Pulmonary artery endothelial cell (primary cell): Measurements from ENCODE around the gene CXCR4. TPM values are rescaled to one million over a fixed set of nuclear protein-coding genes. Genes with fewer than 3 reads are reported as not detected.
"Not testable (repeated sequence)": the region's sequence is repeated elsewhere in the genome, so short reads cannot be mapped to it uniquely, and the experiment has no call there.

ENCODE experiments used
- DNase-seq: peaks from one replicate; pipeline ENCODE4 v3.0.0-alpha.2; 2011; ENCODE audit warnings: low read depth, low spot score
- total RNA-seq: library from RNA; depleted of rRNA; stranded (reverse); fragments of >200 nt; gene quantifications from 2 replicates; pipeline ENCODE4 v1.2.3, GENCODE V29; 2014

Gene CXCR4
- total RNA-seq, 1 donor from 2014 or later = 126 TPM

DNA sequence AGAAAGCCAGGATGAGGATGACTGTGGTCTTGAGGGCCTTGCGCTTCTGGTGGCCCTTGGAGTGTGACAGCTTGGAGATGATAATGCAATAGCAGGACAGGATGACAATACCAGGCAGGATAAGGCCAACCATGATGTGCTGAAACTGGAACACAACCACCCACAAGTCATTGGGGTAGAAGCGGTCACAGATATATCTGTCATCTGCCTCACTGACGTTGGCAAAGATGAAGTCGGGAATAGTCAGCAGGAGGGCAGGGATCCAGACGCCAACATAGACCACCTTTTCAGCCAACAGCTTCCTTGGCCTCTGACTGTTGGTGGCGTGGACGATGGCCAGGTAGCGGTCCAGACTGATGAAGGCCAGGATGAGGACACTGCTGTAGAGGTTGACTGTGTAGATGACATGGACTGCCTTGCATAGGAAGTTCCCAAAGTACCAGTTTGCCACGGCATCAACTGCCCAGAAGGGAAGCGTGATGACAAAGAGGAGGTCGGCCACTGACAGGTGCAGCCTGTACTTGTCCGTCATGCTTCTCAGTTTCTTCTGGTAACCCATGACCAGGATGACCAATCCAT is 2.7 kb downstream of the CXCR4 start:
- DNase-seq = no peak

DNA sequence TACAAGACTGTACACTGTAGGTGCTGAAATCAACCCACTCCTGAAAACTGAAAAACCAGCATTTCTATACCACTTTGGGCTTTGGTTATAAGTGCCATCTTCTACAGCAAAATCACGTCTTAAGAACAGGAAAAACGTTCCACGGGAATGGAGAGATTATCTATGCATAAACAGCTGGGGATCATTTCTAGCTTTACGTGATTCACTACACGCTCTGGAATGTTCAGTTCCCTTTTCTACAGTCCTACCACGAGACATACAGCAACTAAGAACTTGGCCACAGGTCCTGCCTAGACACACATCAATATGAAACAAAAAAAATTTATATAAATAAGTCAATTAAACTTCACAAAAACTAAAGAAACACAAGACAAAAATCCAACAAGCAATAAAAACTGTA is 3.6 kb downstream of the CXCR4 start:
- DNase-seq = no peak

DNA sequence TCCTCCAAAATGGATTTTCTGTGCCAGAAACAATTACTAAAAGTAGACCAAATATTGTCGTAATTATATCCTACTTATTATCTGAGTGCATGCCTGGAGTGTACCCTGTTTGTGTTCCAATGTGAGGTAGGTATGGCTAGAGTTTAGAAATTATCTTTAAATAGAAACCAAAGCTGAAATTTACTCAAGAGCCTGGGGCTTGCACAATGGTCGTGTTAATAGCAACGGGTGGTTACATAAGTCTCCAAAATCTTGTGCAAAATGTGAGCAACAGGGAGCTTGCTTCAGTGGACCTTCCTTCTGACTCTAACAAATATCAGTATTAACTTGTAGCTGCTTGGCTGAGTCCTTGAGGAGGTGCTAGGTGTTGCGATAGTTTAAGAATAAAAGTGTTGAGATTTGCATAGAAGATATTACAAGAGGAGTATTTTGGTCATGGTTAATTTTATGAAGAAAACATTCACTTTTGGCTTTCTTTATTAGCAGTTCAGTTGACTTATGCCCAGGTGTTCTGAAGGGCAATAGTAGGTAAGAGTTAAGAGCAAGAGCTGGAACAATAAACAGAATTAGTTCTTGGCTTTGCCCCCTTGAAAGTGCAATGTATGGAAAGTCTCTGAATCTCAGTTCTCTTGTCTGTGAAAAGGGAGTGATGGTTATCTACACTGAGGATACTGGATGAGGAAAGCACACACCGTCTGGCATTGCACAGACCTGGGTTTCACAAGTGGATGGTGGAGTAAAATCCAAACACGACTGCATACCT is 4.6 kb downstream of the CXCR4 start:
- no peak for DNase-seq

DNA sequence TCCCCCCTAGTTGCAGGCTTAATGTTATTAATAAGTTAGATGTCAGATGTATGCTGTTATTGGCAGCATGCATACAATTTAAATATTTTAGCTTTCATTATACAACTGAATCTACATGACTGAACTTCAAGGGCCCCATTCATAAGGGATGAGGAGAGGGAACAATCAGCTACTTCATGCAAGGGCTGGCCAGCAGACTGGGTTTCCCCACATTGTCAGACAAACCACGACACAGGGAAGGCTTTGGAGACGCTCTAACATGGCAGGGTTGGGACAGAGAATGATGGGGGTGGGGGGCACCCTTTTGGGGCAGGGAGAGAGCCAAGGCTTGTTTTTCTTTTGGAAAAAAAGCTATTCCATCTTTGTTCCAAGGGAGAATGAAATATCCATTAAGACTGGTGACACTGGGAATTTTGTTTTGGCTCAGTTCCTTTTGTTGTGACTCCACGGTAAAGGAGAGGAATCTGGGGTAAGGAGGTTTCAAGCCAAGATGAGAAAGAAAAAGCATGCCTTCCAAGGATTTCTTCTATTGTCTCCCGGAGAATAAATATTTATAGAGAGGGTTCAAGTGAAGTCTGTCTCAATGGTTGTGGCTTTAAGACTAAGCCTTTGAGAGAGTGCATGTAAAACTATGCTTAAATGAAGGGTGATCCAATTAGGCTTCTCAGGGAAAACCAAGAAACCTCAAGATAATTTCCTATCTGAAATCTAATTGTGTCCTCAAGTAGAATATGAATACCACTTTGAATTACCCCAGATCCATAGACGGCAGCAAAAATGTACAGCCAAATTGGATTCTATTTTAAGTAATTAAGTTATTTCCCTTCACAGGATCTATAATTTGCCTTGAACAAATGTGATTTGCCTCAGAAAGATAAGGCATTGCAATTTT is 5.4 kb downstream of the CXCR4 start:
- no peak for DNase-seq

DNA sequence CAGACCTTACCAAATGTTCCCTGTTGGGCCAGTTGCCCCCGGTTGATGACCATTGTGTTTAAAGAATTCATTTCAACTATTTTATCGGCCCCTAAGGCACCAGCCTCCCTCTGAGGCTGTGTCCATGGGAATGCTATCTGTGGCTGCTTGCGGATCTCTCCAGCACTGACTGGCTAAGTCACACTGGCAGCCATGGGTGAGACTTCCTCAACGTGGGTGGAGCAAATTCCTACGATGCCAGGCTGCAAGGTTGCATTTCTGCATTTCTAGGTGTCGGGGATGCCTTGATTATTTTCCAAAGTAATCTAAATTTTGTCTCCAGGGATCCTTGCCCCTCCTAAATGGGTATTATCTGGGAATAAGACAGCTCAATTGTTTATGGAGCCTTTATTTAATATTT is 6.2 kb downstream of the CXCR4 start:
- no peak for DNase-seq

DNA sequence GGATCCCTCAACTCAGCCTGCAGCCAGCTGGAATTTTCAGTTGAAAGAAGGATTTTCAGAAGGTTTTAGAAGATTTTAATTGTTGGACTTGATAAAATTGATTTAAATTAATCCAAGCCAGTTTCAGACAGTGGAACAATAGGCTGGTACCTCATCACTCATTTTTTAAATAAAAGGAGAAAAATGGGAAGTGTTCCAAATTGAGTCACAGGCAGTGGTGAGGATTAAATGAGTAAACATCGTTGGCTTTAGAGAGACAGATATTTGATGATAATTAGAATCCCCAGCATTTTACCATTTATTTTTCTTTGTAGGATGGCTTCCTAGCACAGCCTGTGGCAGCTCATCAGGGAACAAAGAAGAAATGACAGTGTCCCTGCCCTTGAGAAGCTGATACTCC is 7.4 kb downstream of the CXCR4 start:
- DNase-seq = no peak

DNA sequence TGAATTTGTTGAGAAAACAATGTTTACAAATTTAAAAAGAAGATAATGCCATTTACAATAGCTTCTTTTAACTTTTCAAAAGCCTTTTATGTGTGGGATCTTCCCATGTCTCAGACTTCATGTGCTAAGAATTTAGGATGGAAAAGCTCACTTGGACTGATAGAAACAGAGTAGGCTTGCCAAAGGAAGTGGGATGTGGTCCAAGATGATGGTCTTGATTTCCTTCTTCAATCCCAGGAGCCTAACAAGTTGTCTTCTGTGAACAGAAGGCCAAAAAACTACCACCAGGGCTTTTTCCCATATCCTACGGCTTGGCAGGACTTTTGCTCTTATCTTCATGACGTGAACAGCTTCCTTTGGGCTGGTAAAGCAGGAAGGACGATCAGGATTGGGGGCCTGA is 9.5 kb downstream of the CXCR4 start:
- no peak for DNase-seq

DNA sequence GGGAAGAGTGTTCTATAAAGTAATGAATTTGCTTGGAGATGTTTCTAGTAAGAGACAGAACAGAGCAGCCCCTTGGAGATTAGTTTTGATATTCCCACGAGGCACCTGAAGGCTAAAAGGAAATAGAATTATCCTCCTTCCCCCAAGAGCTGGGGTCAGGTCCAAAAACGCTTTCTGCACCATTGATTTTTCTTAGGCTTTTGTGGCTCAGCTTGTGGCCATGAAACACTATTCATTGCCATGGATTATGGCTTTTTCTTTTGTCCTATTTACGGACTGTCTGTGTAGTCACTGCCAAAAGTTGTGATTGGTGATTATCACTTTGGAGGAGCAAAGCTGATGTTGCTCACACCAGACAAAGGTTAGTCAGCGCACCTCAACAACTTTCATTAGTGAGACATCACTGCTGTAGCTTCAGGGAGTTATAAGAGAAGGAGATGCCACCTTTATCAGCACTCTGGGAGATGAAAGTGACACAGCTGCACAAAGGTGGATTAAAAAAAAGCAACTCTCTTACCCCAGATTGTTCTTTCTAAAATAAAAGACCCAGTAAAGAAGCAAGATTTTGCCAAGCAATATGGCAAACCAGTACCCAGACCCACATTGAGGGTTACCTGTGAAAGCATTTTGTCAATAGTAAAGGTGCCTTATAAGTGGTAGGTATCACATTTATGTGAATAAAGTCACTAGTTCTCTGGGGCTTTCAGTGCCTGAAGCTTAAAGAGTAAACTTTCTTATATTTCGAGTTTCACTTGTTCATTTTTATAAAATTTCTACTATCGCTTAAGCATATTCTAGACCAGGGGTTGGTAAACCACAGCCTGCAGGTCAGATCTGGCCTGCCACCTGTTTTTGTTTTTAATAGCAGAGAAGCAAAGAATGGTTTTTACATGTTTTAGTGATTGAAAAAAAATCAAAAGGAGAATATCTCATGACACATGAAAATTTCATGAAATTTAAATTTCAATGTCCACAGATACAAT is 10.6 kb downstream of the CXCR4 start:
- no peak for DNase-seq

DNA sequence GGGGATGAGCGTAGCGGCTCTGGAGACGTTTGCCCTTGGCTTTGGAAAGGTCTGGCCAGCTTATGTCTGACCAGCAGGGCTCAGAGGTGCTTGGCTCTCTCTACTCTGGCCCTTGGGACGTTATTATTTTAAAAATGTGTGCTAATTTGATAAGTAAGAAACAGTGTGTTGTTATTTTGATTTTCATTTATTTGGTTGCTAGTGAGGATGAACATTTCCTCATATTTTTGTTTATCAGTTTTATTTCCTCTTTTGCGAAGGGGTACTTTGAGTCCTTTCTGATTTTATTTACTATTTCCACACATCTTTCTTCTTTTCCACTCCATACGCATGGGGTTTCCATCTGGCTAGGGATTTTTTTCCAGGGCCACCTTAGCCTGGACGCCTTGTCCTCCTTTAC is 11.4 kb downstream of the CXCR4 start:
- DNase-seq = no peak

DNA sequence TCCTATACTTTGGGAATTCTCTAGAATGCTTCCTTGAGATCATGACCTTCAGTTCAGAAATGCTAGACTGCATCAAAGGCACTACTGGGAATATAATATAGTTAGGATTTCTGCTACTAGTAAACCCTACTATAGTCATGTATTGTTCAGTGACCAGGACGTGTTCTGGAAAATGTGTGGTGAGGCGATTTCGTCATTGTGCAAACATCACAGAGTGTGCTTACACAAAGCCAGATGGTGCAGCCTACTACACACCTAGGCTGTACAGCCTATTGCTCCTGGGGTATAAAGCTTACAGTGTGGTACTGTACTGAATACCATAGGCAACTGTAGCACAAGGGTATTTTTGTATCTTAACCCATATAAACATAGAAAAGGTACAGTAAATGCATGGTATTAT is 13.0 kb downstream of the CXCR4 start:
- DNase-seq = no peak

DNA sequence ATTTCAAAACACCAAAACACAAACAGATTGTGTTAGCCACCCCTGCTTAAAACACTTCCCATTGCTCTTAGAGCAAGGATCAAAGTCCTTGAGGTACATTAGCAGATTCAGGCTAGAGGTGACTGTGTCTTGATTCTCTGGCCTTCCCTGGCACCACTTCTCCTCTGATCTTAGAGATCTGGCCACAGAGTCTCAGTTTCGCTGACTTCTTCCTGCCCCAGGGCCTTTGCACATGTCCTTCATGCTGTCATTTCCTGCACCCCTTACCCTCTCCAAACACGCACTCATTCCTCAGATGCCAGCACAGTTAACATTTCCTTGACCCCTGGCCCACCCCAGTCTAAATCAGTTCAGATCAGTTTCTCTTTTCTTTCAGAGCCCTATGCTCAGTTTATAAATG is 16.9 kb downstream of the CXCR4 start:
- no peak for DNase-seq

DNA sequence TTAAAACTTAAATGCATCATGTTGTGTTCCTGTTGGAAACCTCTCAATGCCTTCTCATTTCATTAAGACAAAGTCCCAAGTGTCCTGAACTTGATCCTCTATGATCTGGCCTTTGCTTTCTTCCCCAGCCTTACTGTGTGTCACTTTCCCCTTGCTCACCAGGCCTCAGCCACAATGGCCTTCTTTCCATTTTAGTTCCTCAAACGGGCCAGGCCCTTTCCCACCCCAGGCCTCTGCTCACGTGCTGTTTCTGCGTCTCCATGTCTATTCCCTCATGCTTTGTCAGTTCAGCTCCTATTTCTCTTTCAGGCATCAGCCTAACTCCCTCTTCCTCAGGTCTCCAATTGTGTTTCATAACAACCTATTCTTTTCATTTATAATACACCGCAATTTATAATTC is 19.5 kb downstream of the CXCR4 start:
- DNase-seq = no peak

DNA sequence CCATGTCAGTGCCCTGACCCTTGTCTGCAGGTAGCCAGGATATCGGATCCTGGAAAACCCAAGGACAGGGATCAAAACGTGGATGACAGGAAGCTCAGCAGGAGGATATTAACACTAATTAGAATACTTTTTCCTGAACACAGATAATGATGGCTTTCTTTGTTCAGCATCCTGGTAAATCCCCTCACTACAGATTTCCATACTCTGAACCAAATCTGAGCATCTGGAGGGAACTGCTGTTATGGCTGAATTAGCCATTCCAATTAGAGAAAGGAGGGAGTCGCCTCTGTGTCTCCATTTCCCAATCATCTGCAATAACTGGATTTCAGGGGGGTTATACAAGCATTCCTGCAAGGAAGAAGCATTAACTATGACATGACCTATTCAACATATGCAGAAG is 24.4 kb downstream of the CXCR4 start:
- DNase-seq = no peak

DNA sequence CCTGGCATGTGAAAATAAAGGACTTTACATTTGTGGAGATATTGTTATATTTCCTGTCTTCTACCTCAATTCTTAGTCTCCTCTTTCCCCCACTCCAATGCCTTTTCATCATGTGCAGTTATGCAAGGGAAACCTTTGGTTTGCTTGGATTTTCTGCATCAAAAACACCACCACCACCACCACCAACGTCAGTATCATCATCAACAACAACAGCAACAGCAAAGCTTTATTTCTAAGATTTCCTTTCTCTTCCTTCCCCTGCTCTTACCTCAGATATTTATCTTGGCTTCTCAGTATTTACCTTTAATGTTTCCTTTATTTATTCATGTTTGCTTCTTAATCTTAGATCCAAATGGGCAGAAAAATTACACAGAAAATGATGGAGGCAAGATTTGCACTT is 26.1 kb downstream of the CXCR4 start:
- no peak for DNase-seq

DNA sequence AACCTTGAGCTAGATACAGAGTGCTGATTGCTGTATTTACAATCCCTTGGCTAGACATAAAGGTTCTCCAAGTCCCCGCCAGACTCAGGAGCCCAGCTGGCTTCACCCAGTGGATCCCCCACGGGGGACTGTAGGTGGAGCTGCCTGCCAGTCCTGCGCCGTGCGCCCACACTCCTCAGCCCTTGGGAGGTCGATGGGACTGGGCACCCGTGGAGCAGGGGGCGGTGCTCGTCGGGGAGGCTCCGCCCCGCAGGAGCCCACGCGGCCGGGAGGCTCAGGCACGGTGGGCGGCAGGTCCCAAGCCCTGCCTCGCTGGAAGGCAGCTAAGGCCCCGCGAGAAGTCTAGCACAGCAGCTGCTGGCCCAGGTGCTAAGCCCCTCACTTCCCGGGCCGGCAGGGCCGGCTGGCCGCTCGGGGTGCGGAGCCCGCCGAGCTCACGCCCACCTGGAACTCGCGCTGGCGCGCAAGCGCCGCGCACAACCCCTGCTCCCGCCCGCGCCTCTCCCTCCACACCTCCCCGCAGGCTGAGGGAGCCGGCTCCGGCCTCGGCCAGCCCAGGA is 30.0 kb downstream of the CXCR4 start:
- not testable (repeated sequence) for DNase-seq

DNA sequence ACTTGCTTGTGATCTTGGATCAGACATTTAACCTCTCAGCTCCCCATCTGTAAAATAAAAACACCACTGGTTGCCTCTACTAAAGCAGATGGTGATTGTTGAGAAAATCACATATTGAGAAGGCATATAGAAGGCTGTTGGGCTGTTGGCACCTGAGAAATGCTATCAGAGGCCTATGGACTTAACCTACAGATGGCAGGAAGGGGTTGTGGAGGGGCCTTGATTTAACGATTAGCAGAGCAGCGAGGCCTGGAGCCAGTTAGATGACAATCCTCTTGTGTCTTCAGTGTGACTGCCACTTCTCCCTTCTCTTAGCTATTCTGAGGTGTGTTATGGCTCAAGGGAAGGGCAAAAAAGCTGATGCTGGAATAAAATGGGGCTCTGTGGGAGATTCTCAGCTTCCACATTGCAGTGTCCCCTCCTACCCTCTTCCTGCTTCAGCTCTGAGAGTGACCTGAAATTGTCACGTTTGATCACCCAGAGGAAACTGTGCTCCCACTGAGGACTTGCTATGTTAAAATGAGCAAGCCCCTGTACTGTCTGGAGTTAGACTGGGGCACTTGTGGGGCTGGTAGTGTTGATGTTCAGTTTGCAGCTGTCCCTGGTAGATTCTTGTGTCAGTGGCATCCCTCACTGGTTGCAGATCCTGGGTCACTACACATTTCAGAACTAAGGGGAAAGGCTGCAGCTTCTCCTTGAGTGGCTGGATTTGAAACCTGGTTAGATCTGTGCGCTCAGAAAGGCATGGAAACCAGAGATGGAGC is 31.5 kb downstream of the CXCR4 start:
- DNase-seq = no peak

DNA sequence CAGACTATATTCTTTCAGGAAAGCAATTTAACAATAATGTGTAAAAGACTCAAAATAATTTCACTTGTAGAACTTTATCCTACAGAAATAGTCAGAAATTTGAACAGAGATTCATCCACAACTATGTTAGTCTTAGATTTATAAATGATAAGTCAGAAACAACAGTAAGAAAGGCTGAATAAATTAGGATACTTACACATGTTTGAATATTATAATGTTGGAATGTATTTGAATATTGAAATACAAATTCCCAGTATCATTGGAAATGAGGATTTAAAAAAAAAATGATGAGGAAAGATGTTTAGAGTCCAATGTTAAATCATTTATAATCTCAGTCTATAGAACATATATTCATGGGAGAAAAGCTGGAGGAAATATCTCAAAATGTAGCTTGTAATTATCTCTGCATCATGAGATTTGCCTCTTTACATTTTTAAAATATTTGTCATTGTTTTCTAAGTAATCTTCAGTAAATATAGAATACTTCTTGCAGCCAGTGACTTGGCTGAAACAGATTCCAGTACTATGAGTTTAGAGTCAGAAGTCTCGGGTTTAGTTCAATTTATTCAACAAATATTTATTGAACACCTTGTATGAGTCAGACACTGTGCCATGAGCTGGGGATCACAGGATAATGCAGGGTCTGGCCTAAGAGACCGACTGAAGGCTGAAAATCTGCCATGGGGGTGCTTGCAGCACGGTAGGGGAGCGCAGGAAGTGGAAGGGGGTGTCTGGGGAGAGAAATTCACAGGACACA is 32.3 kb downstream of the CXCR4 start:
- DNase-seq = no peak

DNA sequence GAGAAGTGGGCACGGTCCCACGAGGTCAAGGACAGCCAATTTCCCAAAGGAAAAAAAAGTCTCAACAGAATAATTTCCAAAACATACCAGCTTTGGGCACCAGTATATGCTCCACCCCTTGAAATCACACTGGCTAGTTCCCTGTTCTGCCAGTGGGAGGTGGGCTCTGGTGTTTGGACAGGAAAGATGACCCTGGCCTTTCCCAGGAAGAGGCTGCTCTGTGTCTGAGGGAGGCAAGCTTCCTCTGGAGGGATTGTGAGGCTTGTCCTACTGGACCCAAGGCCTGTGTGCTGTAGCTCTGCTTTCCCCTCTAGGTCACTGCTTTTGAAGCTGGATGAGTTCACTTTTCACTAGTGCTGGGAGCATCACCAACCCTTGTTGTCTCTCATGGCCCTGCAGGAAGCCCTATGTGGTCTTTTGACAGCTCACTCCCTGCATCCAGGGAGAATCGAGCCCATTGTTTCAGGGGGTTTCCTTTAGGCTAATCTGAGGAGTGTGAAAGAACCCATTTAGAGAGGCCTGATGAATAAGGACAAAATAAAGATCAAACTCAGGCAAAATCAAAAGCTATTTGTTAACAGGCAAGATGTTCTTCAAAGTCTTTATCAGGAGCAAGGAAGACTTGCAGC is 36.3 kb downstream of the CXCR4 start:
- DNase-seq = no peak

DNA sequence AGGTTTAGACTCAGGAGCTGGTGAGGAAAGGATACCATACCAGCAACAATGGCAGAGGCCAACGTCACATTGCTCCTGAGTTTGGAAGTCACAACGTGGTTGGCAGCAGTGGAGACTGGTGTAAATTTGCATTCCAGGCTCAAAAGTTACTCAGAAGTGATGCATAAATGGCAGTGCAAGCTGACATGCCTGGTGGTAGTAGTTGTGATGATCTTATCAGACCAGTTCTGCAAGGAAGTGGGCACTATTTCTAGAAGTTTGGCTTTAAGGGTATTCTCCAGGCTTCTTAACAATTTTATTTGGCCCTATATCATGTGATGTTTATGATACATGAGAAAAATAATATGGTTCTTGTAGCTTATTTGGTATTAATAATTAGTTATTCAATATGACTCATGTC is 37.8 kb downstream of the CXCR4 start:
- DNase-seq = no peak
